ENCODE measurements around the gene ISCA1.

The ISCA1 gene

DNA sequence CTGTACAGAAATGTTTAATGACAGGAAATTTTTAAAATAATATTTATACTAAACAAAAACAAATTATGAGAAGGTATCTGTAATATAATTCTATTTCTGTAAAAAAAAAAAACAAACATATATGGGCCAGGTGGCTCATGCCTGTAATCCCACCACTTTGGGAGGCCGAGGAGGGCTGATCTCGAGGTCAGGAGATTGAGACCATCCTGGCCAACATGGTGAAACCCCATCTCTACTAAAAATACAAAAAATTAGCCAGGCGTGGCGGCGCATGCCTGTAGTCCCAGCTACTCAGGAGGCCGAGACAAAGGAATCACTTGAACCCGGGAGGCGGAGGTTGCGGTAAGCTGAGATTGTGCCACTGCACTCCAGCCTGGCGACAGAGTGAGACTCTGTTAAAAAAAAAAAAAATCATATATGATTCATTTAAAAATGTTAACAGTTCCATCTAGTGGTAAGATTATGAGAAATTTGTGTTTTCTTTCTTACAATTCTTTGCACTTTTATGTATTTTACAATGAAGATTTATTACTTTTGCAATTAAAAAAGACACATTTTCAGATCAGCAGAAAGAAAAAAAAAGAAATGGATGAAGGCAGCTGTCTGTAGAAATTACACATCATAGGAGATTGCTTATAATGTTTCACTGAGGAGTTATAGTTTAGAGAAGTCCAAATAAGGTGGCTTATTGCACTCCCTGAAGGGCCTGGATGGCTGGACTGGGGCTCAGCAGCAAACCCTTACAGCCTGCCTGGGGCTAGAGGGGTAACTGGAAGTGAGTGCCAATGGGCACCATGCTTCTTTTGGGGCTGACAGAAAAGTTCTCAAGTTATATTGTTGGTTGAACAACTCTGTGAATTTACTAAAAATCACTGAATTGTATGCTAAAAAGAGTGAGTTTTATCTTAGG lies 43.2 kb downstream of the ISCA1 start:
- DNase-seq (ENCODE audit: low read depth in 2 of 2, low spot score in 1 of 2), result no peak

DNA sequence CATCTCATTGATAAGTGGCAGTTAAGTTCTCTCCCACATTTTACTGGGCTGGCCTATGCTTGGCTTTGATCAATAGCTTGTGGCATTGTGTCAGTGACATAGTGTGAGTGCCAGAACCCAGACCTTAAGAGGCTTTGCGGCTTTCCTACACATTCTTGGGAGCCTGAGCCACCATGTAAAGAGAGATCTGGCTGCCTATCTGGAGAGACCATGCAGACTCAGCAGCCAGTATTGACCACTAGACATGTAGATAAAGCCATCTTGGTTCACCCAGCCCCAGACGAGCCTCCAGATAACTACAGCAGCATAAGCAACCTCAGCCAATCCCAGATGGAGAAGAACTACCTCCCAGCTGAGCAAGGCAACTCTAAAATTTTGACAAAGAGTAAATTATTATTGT lies 51.5 kb downstream of the ISCA1 start:
- DNase-seq (ENCODE audit: low read depth in 2 of 2, low spot score in 1 of 2), result no peak

DNA sequence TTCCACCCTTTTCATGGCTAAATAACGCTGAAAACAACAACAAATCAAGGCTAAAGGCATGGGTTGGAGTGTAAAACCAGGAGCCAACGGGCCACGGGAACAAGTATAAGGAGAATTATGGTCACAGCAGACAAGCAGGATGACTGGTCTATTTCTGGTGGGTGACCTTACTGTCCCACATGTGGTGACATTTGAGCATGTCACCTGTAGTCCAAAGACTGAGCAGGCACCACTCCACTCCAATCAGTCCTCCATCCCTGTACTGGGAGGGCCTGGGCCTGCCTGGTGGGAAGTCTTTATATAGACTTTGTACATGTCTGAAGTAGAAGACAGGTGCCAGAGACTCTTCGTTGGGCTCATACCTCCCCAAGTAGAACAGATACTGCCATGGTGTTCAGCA lies 59.7 kb downstream of the ISCA1 start:
- no peak for DNase-seq (ENCODE audit: low read depth in 2 of 2, low spot score in 1 of 2)

DNA sequence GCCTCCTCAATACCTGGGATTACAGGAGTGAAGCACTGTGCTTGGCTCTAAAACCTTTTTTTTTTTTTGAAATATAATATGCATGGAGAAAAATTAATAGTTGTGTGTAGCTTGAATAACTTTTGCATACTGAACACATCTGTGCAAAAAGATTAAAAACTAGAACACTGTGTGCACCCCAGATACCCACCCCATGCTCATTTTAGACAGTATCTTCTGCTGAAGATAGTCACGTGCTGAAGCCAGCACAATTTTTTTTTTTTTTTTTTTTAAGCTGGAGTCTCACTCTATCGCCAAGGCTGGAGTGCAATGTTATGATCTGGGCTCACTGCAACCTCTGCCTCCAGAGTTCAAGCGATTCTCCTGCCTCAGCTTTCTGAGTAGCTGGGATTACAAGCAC lies 62.7 kb downstream of the ISCA1 start:
- no peak for DNase-seq (ENCODE audit: low read depth in 2 of 2, low spot score in 1 of 2)

DNA sequence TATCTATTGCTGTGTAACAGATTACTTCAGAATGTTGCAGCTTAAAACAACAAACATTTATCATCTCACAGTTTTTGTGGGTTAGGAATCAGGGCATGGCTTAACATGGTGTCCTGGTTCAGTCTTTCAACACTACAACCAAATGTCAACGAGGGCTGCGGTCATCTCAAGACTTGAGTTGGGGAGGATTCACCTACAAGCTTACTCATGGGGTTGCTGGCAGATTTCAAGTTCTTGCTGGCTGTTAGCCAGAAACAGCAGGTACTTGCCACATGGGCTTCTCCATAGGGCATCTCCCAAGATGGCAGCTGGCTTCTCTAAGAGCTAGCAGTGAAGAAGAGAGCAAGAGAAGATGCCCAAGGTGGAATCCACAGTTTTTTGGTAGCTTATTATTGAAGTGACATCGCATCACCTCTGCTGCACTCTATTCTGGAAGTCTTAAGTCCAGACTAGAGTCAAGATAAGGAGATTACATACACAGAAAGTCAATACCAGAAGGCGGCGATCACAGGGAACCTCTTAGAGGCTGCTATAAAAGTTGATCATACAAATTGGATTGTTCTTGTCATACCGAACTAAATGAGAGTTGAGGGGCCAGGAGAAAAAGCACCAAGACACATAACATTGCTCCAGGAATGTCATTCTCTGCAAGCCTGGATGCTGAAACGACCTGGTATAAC lies 65.1 kb downstream of the ISCA1 start:
- no peak for DNase-seq (ENCODE audit: low read depth in 2 of 2, low spot score in 1 of 2)

Measured in stimulated activated CD8-positive, alpha-beta memory T cell treated with anti-CD3 and anti-CD28 coated beads, Interleukin-4, amount 100 ng/mL, for 4 hours (primary cell).